NCI-H1092 (cell line): ENCODE measurements around the gene VPS33B.

Source experiments
- DNase-seq: peaks from one replicate; lab custom pipeline; 2025; lab: John Stamatoyannopoulos, UW

VPS33B gene

GRCh38 chr15:90949979-90950675, 72.3 kb downstream of the VPS33B start:
- no peak for DNase-seq
